ENCODE measurements around the gene MMP8.
"Not testable (repeated sequence)": the region's sequence is repeated elsewhere in the genome, so short reads cannot be mapped to it uniquely, and the experiment has no call there.

The MMP8 gene

DNA sequence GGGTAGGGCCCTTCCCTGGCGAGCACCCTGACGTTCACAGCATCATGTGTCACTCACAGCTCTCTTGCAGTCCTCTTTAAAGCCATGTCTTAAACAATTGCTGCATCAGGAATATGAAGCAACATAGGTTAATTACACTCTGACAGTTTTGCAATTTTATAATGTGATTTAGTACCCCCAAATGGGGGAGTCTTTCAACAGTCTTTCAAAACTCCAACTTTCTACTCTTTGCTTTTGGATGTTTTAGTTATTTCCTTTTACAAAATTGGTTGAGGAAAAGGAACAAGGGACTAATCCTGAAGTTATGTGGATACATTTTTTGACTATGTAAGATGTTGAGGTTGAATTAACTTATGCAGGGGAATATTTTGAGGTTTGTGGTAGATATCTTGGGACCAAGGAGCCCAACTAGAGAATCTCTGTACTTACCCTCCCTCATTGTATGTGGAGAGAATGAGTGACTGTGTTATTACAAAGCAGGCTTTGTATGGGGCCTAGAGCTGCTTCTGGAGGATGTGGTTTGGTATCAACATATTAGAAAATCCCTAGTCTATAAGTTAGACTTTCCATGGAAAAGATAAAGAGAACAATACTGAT lies at the start of gene MMP8:
Gene MMP8, minus strand, starts transcription at position 51 of the 597 bp plus-strand sequence. CDS start 99 bp downstream, outside the sequence.
- DNase-seq (ENCODE audit: low spot score) = no peak

DNA sequence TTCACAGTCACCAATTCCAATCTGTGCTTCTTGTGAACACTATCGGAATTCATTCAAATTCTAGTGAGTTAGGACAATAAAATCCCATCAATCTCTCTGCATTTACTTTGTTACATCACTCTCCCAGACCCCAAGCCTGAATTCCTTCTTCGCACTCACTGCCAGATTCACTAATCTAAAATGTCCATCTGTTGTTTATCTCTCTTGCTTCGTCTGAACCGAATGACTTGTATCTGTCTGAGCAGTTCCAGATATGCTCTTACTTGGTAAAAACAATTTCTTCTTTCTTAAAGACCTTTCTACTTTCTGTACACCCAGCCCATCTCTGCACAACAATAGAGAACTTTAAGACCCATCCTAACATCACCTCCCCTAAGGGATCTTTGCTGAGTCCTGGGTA lies 48.6 kb upstream of the MMP8 start:
- DNase-seq (ENCODE audit: low spot score) = no peak

- no peak for DNase-seq (ENCODE audit: low spot score)
These were observed 46.6 kb upstream of the MMP8 start for GRCh38 chr11:102771351-102771750.

GRCh38 chr11:102770191-102770590 lies 45.4 kb upstream of the MMP8 start:
- DNase-seq (ENCODE audit: low spot score) = no peak

DNA sequence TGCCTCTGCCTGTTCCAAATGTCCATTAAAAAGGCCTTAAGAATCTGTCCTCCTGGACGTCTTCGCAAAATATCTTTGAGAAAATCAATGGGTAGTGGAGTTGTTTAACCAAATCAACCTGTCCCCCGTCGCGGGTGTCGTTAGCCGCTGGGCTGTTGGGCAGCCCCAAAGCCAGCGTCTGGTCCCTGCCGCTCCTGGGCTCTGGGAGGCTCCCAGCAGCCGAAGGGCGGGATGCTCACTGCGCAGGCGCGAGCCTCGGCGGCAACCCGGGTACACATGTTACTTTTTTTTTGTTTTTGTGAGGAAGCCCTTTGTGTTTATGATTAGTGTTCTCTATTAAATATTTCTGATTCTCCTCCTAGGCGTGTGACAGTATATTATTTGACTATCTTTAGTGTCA lies 43.0 kb upstream of the MMP8 start:
- no peak for DNase-seq (ENCODE audit: low spot score)

DNA sequence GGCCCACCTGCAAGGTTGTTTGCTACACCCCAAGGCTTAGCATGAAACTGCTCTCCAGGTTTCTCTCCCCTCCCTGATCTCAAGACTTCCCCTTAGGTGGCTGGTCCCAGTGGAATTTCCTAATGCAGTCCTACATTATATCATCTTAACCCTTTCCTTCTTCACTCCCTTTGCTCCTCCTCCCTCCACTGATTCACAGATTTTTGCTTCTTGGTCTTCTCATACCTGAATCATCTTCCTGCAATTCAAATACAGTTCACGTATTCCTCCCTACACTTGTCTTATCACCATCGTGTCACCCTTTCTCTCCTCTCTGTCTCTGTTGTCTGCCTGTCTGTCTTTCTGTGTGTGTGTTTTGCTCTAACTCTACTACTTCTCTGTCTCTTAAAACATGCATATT lies 38.7 kb upstream of the MMP8 start:
- no peak for DNase-seq (ENCODE audit: low spot score)

DNA sequence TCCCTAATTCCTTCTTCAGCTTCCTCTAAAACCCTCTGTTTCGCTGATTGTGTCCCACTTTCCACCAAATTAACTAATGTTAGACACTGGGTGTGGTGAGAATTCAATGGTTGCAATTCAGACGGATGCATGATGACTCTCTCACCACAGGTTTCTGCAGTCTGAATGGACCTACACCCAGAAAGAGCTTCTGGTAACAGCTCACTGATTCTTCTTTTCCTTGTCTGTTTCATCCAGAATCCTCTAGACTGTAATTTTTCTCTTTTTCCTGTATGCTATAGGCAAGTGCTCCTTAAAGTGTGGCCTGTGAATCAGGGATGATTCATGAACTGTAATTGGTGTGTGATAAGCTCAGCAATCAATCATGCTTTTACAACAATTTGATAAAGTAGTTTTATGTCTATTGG lies 37.6 kb upstream of the MMP8 start:
- DNase-seq (ENCODE audit: low spot score) = no peak

DNA sequence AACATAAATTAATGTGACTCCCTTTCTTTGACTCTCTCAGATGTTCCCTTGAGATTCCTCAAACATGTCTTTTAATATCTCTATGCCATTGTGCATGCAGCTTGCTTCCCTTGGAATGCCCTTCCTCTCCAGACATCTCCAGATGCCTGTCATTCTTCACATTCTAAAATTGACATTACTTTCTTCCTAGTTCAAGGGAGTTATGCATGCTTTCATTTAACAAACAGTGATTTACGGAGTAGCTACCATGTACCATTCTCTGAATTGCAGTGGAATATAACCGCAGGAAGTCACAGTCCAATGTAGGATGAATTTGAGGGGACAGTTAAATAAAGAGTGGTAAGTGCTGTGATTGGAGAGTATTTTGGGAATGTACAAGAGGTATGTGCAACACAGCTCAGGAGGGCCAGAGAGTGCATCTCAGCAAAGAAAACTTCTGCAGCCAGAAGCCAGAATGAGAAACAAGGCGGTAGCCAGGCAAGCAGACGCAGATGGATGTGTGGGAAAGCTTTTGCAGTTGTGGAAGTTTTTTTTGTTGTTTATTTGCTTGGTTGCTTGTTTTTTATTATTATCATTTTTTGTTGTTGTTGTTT lies 37.0 kb upstream of the MMP8 start:
- DNase-seq (ENCODE audit: low spot score) = no peak

- DNase-seq (ENCODE audit: low spot score) = no peak
These were observed 35.7 kb upstream of the MMP8 start for GRCh38 chr11:102760344-102761035.

GRCh38 chr11:102757823-102758549 lies 33.2 kb upstream of the MMP8 start:
- no peak for DNase-seq (ENCODE audit: low spot score)

DNA sequence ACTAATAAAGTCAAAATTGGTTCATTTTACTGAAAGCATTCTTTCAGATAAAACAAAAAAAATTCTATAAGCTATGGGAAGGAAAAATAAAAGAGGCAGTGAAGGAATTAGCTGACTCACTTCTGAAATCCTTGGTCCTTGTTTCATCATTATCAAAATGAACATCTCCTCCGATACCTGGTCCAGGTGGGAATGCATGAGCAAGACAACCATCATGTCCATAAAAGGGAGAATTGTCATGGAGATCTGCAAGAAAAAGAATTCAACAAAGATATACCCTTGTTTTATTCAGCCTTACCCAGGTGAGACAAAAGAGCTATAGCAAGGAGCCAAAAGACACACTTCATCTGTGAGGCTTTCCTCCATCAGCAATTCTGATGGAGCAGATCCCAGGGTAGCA lies 28.5 kb upstream of the MMP8 start:
- no peak for DNase-seq (ENCODE audit: low spot score)

DNA sequence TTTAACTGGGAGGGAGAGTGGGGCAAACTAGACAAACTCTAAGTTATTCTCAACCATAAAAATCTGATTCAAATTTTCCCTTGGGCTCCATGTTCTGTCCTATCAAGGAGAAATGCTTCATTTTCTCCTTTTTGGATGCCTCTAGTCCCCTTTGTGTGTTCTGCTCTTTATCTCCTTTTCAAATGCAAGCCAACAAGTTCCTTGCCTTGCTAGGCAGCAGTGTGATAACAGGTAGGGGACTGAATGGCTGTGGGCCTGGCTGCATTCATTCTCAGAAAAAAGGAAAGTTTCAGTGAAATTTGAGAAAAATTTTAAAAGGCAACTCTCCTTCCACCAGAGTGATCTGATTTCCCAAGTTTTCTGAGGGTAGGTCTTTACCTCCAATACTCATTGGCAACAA lies 26.9 kb upstream of the MMP8 start:
- no peak for DNase-seq (ENCODE audit: low spot score)

- no peak for DNase-seq (ENCODE audit: low spot score)
These were observed 24.5 kb upstream of the MMP8 start for GRCh38 chr11:102749101-102749722.

- DNase-seq (ENCODE audit: low spot score) = not testable (repeated sequence)
These were observed 22.2 kb upstream of the MMP8 start for GRCh38 chr11:102746746-102747578.

GRCh38 chr11:102734650-102735049 lies 9.9 kb upstream of the MMP8 start:
- DNase-seq (ENCODE audit: low spot score) = no peak

DNA sequence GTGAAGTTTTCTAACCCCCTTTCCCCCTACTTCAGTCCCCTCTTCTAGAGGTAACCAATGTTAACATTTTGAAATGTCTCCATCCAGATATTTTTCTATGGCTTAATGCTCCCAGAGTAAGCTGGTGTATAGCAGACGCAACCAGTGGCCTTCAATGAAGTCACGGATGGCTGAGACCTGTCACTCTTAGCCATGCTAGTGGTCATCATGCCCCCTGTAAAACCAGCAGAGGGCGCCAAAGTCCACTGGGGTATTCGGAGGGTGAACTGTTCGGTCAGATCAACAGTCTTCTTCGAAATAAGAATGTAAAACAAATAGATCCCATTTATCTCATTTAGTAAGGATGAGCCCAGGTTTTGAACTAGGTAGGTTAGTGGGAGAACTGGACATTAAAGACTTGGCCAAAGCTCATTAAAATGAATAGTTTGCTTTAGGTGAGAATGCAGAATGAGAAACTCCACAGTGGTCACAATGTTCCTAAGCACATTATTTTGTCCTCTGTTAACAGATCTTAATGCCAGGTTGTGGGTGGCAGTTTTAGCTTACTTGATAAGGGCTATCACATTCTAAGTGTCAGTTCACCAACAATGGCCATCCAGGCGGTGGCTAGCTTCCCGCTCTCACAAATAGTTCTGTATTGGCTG lies 8.6 kb upstream of the MMP8 start:
- DNase-seq (ENCODE audit: low spot score) = peak; percentile 16

DNA sequence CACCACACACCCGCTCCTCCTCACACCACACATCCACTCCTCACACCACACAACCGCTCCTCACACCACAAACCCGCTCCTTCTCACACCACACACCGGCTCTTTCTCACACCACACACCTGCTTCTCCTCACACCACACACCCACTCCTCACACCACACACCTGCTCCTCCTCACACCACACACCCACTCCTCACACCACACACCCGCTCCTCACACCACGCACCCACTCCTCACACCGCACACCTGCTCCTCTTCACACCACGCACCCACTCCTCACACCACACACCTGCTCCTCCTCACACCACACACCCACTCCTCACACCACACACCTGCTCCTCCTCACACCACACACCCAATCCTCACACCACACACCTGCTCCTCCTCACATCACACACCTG lies 6.2 kb upstream of the MMP8 start:
- DNase-seq (ENCODE audit: low spot score) = not testable (repeated sequence)

GRCh38 chr11:102729849-102730815 lies 5.4 kb upstream of the MMP8 start:
- no peak for DNase-seq (ENCODE audit: low spot score)

DNA sequence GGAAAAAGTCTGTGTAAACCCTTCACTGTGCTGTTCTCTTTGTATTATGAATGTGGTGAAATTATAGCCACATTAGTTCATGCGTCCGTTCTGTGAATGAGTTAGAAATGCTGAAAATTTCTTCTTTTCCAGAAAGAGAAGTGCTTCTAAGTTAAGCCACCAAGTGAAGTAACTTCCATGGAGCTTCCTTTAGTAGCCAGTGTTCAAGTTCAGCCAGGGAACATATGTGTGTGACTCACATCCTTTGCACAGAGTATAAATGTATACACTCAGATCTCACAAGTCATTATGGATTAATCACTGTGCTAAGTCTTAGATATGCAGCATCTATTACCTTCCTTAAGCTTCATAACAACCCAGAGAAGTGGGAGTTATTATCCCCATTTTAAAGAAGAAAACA lies 3.1 kb upstream of the MMP8 start:
- no peak for DNase-seq (ENCODE audit: low spot score)

- no peak for DNase-seq (ENCODE audit: low spot score)
These were observed 1.9 kb downstream of the MMP8 start for GRCh38 chr11:102722821-102723220.
